K562 (cell line): ENCODE measurements around the gene MSRB2. TPM values are rescaled to one million over a fixed set of nuclear protein-coding genes. Genes with fewer than 3 reads are reported as not detected.
A peak's percentile ranks its signal among the peaks of the same experiment; 100 is the strongest.

Experiments used
- EP400 ChIP-seq: fragments of 450-650 bp; IDR thresholded peaks from 2 replicates; pipeline ENCODE4 v1.6.1; 2017; ENCODE audit warnings: antibody characterized with exemption, mild to moderate bottlenecking, moderate library complexity
- FOXO4 ChIP-seq: fragments of 450-650 bp; formaldehyde crosslinking; IDR thresholded peaks from 2 replicates; pipeline ENCODE4 v1.4.0; 2020; ENCODE audit warnings: mild to moderate bottlenecking, moderate library complexity
- OTX1 ChIP-seq: fragments of 450-650 bp; formaldehyde crosslinking; IDR thresholded peaks from 2 replicates; pipeline ENCODE4 v1.4.0; 2022; ENCODE audit warnings: mild to moderate bottlenecking
- PCBP1 ChIP-seq: fragments of 200-400 bp; formaldehyde crosslinking; IDR thresholded peaks from 2 replicates; pipeline ENCODE4 v1.6.1; 2018; ENCODE audit warnings: mild to moderate bottlenecking, low read depth, low read length; ENCODE audit not compliant: poor library complexity, severe bottlenecking
- PHF8 ChIP-seq: fragments of 200-600 bp; sonication (generic); IDR thresholded peaks from 2 replicates; pipeline ENCODE4 v1.6.1; 2012; ENCODE audit warnings: mixed run types, mild to moderate bottlenecking, inconsistent platforms, low read length, moderate library complexity, borderline replicate concordance
- POLR3G ChIP-seq: IDR thresholded peaks from 2 replicates; pipeline ENCODE4 v1.6.1; 2011; ENCODE audit not compliant: insufficient read length, insufficient replicate concordance; ENCODE audit errors: extremely low read depth
- SFPQ ChIP-seq: fragments of 200-400 bp; formaldehyde crosslinking; IDR thresholded peaks from 2 replicates; pipeline ENCODE4 v1.6.1; 2017; ENCODE audit warnings: mild to moderate bottlenecking, low read depth, low read length, moderate library complexity
- U2AF1 ChIP-seq: fragments of 200-400 bp; formaldehyde crosslinking; optimal IDR thresholded peaks from 2 replicates; pipeline ENCODE3; 2017; ENCODE audit warnings: mild to moderate bottlenecking, low read depth, low read length, moderate library complexity
- UBTF ChIP-seq, 2 experiments: IDR thresholded peaks; 2 replicates each; pipeline ENCODE4 v1.6.1; 2012; ENCODE audit warnings: improper control_type of control experiment in 2 of 2, low read depth in 2 of 2, low read length in 2 of 2, borderline replicate concordance in 1 of 2
- ZC3H4 ChIP-seq: sonication (generic); formaldehyde crosslinking; IDR thresholded peaks from 2 replicates; pipeline ENCODE4 v1.9.0; 2021; ENCODE audit warnings: missing genetic modification reagents, borderline replicate concordance
- ZHX1 ChIP-seq: fragments of 150-350 bp; conservative IDR thresholded peaks from 2 replicates; pipeline ENCODE4 v1.6.1; 2014; ENCODE audit warnings: low read length
- ZKSCAN3 ChIP-seq: fragments of 250-450 bp; sonication (Bioruptor Pico); IDR thresholded peaks from 2 replicates; pipeline ENCODE4 v1.4.0; 2020
- ZKSCAN8 ChIP-seq: fragments of 200-800 bp; sonication (Bioruptor generic); IDR thresholded peaks from 2 replicates; pipeline ENCODE4 v1.6.1; 2016; ENCODE audit warnings: missing genetic modification characterization, missing compliant biosample characterization
- ZNF232 ChIP-seq: sonication (generic); formaldehyde crosslinking; IDR thresholded peaks from 2 replicates; pipeline ENCODE4 v1.8.0; 2022; ENCODE audit warnings: mild to moderate bottlenecking, missing genetic modification reagents
- ZNF518B ChIP-seq: fragments of 250-450 bp; sonication (Bioruptor Pico); IDR thresholded peaks from 2 replicates; pipeline ENCODE4 v1.5.0; 2021; ENCODE audit warnings: mild to moderate bottlenecking, moderate library complexity
- polyA plus RNA-seq, 8 experiments: library from polyadenylated mRNA; depleted of rRNA in 4 of 8; stranded (reverse) in 5 of 8; unstranded in 3 of 8; fragments of >200 nt; fragmentation: Nextera tagmentation in 2 of 8; fragmentation: Illumina TruSeq in 1 of 8; extraction: Ambion mirVana in 2 of 8; extraction: Trizol in 1 of 8; gene quantifications; 2 replicates each; pipeline versions ENCODE4 v1.2.1 to v1.2.3, GENCODE V29; 2011 to 2014; ENCODE audit warnings: inconsistent platforms in 1 of 8, missing spikeins in 1 of 8
- total RNA-seq, 7 experiments: library from RNA; depleted of rRNA in 6 of 7; stranded (reverse); fragments of >200 nt in 6 of 7; fragmentation: Illumina TruSeq in 2 of 7; extraction: Trizol in 2 of 7; gene quantifications; 2 replicates each; pipeline versions ENCODE4 v1.2.1 to v1.2.3, GENCODE V29; 2011 to 2021; ENCODE audit warnings: low replicate concordance in 1 of 7

Gene MSRB2
- total and polyA plus RNA-seq, 9 of the 15 experiments (the other 6 are each of a cell fraction or from before 2014, with no cell fraction given) = 1.5 to 22.3 (median 5.9) TPM

GRCh38 chr10:23095404-23095965 lies at the start of gene MSRB2 (continued):
- TF ChIP-seq PCBP1 = peak; percentile 97
- TF ChIP-seq POLR3G = no peak
- no peak for TF ChIP-seq ZC3H4 (CRISPR knock-in tag)
- peak; percentile 84; the same call in 1 of the 2 replicates for TF ChIP-seq PHF8
- no peak for TF ChIP-seq EP400
- no peak for TF ChIP-seq ZKSCAN8 (CRISPR knock-in tag)
- no peak for TF ChIP-seq ZKSCAN3 (CRISPR knock-in tag)
- no peak for TF ChIP-seq SFPQ
- TF ChIP-seq OTX1 (CRISPR knock-in tag) = no peak
- no peak for TF ChIP-seq FOXO4 (CRISPR knock-in tag)
- no peak for TF ChIP-seq U2AF1
- no peak for TF ChIP-seq ZHX1
- no peak for TF ChIP-seq ZNF518B (CRISPR knock-in tag)
- 0 out of 4 replicates have a peak, but pooled peaks of 1 of the 2 experiments have one; percentile 42 for TF ChIP-seq UBTF (IDR thresholded peaks at IDR 0.05; ENCODE audit: borderline replicate concordance in 1 of 2, low read depth in 2 of 2, low read length in 2 of 2)
- no peak for TF ChIP-seq ZNF232 (CRISPR knock-in tag)
